Upper lobe of left lung (tissue), 4 donors: ENCODE results near the gene SDK2.

Experiments
- CTCF ChIP-seq, 6 experiments: fragments of 450-650 bp in 4 of 6; fragments of 200-600 bp in 2 of 6; sonication (generic) in 2 of 6; IDR thresholded peaks; one replicate each; pipeline ENCODE4 v1.5.1; 2016 to 2019; ENCODE audit warnings: antibody characterized with exemption in 6 of 6
- POLR2A ChIP-seq, 4 donors: fragments of 450-650 bp; IDR thresholded peaks; one replicate each; pipeline ENCODE4 v1.5.1; 2016 to 2017; ENCODE audit warnings: antibody characterized with exemption in 4 of 4, mild to moderate bottlenecking in 2 of 4

GRCh38 chr17:73594025-73594424 lies 50.2 kb downstream of the SDK2 start:
- TF ChIP-seq POLR2A (IDR thresholded peaks at IDR 0.05) = no peak
- TF ChIP-seq CTCF (IDR thresholded peaks at IDR 0.05) = no peak
